PFSK-1 (cell line): ENCODE results near the gene SLFN12L.

ENCODE experiments used
- FOXP2 ChIP-seq: optimal IDR thresholded peaks from 2 replicates; pipeline ENCODE3; 2011; ENCODE audit warnings: borderline replicate concordance, control low read depth, inconsistent platforms; ENCODE audit not compliant: insufficient read depth; ENCODE audit errors: extremely low read length, extremely low read depth
- POLR2AphosphoS5 ChIP-seq: IDR thresholded peaks from 2 replicates; pipeline ENCODE4 v1.6.1; 2012; ENCODE audit warnings: low read depth, mild to moderate bottlenecking, control low read depth, low read length, moderate library complexity
- REST ChIP-seq, 2 experiments: IDR thresholded peaks; 2 replicates each; pipeline versions ENCODE4 v1.6.1 to v1.8.0; 2011 to 2012; ENCODE audit warnings: low read depth in 2 of 2, low read length in 2 of 2, control low read depth in 1 of 2, inconsistent platforms in 1 of 2, mild to moderate bottlenecking in 1 of 2, moderate library complexity in 1 of 2; ENCODE audit not compliant: insufficient read depth in 1 of 2
- SIN3A ChIP-seq: IDR thresholded peaks from 2 replicates; pipeline ENCODE4 v1.6.1; 2012; ENCODE audit warnings: mild to moderate bottlenecking, low read length, moderate library complexity, borderline replicate concordance; ENCODE audit not compliant: insufficient read depth
- TAF1 ChIP-seq: IDR thresholded peaks from 2 replicates; pipeline ENCODE4 v1.6.1; 2012; ENCODE audit warnings: low read length, control low read depth, borderline replicate concordance; ENCODE audit not compliant: insufficient read depth

The SLFN12L gene

GRCh38 chr17:35448899-35449227 lies 88.6 kb downstream of the SLFN12L start:
- TF ChIP-seq POLR2AphosphoS5 (no peak), REST (IDR thresholded peaks at IDR 0.05; ENCODE audit: insufficient read depth in 1 of 2, low read depth in 2 of 2, low read length in 2 of 2) (no peak), FOXP2 (no peak), SIN3A (no peak), TAF1 (no peak)

- TF ChIP-seq TAF1 (no peak), POLR2AphosphoS5 (no peak), SIN3A (no peak), FOXP2 (no peak), REST (IDR thresholded peaks at IDR 0.05; ENCODE audit: insufficient read depth in 1 of 2, low read depth in 2 of 2, low read length in 2 of 2) (no peak)
These were observed 89.1 kb downstream of the SLFN12L start, which contains the start of gene SLFN13 for GRCh38 chr17:35448214-35448898. Gene SLFN13, minus strand, starts transcription at chr17:35448766. Its CDS starts 3,086 bp downstream, at chr17:35445680.

- TF ChIP-seq TAF1 (no peak), SIN3A (no peak), POLR2AphosphoS5 (no peak), REST (IDR thresholded peaks at IDR 0.05; ENCODE audit: insufficient read depth in 1 of 2, low read depth in 2 of 2, low read length in 2 of 2) (no peak), FOXP2 (no peak)
These were observed 90.0 kb downstream of the SLFN12L start for GRCh38 chr17:35447499-35447898.

- TF ChIP-seq REST (IDR thresholded peaks at IDR 0.05; ENCODE audit: insufficient read depth in 1 of 2, low read depth in 2 of 2, low read length in 2 of 2) (no peak), POLR2AphosphoS5 (no peak), TAF1 (no peak), SIN3A (no peak), FOXP2 (no peak)
These were observed 99.0 kb downstream of the SLFN12L start for GRCh38 chr17:35438433-35438832.
